ENCODE data around the gene SIN3B.

DNA sequence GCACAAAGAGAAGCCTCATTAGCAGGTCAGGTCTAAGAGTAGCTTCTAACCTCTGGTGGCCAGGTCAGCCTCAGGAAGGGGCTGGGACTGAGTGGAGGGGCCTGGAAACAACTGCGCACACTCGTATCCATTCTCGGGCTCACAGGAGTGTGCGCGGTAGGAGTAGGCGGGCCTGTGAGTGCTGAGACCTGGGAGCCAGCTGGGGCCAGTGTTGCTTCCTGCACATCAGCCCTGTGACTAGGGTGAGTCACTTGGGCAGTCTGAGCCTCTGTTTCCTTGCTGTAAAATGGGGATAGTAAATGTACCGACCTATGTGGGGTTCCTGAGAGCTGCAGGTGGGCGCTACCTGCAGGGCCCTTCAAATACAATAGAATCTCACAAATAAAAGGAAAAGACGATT, 26.9 kb downstream of the SIN3B start:
- TF ChIP-seq, protein P1, sequence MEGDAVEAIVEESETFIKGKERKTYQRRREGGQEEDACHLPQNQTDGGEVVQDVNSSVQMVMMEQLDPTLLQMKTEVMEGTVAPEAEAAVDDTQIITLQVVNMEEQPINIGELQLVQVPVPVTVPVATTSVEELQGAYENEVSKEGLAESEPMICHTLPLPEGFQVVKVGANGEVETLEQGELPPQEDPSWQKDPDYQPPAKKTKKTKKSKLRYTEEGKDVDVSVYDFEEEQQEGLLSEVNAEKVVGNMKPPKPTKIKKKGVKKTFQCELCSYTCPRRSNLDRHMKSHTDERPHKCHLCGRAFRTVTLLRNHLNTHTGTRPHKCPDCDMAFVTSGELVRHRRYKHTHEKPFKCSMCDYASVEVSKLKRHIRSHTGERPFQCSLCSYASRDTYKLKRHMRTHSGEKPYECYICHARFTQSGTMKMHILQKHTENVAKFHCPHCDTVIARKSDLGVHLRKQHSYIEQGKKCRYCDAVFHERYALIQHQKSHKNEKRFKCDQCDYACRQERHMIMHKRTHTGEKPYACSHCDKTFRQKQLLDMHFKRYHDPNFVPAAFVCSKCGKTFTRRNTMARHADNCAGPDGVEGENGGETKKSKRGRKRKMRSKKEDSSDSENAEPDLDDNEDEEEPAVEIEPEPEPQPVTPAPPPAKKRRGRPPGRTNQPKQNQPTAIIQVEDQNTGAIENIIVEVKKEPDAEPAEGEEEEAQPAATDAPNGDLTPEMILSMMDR (conservative IDR thresholded peaks at IDR 0.05 in 1 of 2, IDR thresholded peaks at IDR 0.05 in 1 of 2; ENCODE audit: extremely low read depth in 1 of 2, insufficient read depth in 1 of 2, low read depth in 1 of 2, low read length in 2 of 2) = no peak
- TF ChIP-seq EZH2 (IDR thresholded peaks at IDR 0.05; ENCODE audit: borderline replicate concordance, low read length) = no peak
